Brain pericyte (primary cell): ENCODE measurements around the gene GSG1L.

ENCODE experiments used
- DNase-seq: peaks from one replicate; pipeline ENCODE4 v3.0.0-alpha.2; 2012; ENCODE audit warnings: low read depth, low spot score

GSG1L gene

DNA sequence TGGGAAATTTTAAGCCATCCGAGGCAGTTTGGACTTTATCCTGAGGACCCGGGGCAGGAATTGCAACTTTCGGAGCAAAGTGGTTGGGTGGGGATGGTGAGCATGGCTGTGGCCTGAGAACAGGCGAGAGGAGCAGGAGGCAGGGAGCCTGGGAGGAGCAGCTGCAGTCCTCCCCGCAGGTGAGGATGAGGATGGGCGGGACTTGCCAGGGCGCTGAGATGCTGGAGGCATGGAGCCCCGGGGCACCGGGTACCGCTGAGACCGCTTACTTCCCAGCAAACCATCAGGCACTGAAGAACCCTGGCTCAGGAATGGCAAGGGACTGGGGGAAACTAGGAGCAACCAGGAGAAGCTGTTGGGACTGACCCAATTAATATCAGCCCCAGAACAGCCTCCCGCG is 210.8 kb downstream of the GSG1L start:
- DNase-seq: no peak

- DNase-seq: no peak
Observed at GRCh38 chr16:27852116-27852515, 211.4 kb downstream of the GSG1L start.

GRCh38 chr16:27851586-27851985 is 211.9 kb downstream of the GSG1L start:
- no peak for DNase-seq

DNA sequence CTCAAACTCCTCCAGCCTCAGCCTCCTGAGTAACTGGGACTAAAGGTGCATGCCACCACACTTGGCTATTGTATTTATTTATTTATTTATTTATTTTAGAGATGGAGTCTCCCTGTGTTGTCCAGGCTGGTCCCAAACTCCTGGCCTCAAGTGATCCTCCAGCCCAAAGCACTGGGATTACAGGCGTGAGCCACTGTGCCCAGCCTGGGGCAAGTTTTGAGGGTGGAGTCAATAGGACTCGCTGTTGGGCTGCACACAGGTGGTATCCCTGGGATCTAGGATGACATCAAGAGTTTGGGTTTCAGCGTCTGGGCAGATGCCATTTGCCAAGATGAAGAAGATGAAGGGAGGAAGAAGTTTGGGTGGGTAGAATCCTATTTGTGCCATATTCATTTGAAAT is 213.9 kb downstream of the GSG1L start:
- DNase-seq: no peak

DNA sequence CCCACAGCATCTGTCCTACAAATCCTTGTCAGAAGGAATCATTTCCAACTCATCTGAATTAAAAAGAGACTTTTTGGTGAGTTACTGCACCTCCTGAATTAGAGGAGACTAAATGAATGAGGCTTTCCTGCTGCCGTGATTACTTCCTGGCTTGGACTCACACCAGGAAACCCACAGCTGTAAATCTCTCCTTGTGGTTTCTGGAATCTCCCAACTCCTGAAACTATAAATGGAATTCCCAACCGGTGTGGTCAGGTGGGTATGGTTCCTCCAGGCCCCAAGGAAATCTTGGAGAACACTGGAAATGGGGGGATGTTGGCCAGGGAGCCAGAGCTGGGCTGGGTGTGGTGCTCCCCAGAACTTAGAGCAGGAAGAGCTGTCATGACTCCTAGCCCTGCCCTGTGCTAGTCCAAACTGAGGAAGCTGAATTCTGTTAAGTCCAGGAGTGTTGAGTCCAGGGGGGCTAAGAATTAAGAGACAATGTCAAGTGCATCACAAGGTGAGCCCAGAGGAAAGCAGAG is 216.4 kb downstream of the GSG1L start:
- no peak for DNase-seq

DNA sequence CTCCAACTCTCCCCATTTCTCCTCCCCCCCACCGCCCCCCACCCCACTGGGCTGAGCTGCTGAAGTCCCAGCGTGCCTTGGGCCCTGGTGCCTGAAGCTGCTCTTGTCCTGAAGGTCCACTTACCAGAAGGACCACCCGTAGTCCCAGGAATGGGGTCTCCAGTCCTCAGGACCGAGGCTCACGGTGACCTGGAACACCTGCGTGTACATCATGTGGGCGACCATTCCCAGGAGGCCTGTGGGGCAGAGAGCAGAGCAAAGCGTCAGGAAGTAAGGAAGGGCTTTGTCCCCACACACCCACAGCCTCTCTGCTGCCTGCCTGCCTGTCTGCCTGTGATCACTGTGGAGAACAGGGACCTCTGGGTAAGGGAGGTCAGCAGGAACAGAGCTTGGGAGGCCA is 218.7 kb downstream of the GSG1L start:
- no peak for DNase-seq

DNA sequence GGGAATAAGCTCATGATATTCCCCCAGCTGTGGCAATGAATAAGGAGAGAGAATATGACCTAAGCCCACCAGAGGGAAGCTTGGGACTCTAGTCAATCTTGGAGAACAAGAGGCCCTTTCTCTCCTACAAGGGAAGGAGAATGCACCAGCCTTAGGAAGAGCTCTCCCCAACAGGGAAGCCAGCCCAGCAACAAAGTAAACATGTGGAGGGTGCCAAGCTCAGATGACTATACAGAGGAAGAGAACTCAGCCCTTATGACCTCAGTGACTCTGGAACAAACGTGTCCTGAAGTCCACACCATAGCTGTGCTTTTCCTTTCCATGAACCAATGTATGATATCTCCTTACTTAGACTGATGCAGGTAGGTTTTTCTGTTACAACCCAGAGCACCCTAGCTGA is 219.7 kb downstream of the GSG1L start:
- DNase-seq: no peak

- no peak for DNase-seq
Observed at GRCh38 chr16:27841911-27842310, 221.6 kb downstream of the GSG1L start.

DNA sequence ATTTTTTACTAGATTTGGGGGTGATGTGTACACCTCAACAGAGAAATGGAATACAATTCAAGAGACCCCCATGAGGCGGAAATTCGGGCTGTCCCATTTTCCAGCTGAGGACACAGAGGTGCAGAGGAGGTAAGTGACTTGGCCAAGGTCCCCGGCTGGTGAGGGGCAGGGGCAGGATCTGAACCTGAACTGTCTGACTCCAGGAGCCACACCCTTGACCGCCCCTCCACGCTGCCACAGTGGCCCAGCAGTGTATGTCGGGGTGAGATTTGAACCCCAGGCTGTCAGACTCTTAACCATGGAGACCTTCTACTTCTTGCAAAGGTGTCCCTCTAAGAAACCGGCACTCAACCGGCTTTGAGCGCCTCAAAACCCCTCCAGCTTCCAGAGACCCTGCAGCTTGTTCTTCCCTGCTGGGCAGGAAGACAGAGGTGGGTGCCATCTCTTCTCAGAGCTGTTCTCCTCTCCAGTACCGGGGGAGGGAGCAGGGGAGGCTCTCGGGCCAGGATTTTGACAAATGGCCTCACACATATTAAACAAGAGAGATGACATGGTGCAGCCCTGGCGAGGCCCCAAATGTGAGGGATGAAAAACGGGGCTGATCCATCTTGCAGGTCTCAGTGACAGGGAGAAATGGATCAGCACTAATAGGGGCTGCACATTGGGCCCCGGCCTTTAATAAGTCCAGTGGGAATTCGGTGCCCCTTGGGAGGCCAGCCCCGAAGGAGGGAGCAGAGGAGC is 222.3 kb downstream of the GSG1L start:
- no peak for DNase-seq

- no peak for DNase-seq
Observed at GRCh38 chr16:27840311-27841060, 223.0 kb downstream of the GSG1L start.

GRCh38 chr16:27839419-27839818 is 224.1 kb downstream of the GSG1L start:
- no peak for DNase-seq

DNA sequence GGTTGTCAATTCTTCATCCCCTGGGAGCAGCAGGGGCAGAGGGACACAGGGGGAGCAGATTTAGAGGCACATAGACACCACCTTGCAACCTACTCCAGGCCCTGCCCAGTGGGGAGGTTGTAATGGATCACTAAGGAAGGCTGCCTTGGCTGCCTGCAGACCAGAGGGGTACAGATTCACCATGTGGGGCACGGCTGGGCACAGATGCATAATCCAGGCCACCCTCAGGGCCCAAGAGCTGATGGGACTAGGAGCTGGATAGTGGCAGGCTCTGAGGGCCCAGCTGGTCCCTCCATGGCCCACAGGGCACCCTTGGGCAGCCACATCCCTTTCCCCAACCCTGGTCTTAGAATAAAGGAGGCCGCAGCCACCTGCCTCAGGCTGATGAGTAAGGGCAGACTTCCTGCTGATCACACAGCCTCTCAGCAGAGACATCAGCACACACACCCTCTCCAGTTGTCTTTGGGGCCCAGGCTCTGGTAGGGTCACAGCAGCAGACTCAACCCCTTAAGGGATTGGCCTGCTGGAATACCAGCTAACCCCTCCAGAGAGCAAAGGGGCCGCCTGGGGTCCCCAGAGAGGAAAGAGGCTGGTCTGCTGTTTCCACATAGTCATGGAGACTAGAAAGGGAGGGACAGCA is 224.9 kb downstream of the GSG1L start:
- no peak for DNase-seq

DNA sequence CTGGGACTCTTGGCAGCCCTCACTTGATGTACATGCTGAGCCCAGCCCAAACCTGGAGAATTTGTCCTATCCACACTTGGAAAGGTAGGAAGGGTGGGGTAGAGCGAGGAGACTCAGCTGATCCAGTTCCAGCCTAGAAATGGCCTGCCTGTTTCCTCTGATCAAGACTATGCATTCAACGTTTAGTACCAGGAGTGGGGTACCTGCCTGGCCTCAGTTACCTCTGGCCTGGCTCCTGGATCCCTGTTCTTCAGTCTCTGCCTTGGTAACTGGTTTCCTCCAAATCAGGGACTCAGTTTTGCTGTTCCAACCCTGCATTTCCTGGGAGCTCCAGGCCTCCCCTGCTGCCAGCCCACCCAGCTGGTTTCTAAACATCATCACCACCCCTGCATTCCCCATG is 233.5 kb downstream of the GSG1L start:
- no peak for DNase-seq

GRCh38 chr16:27828671-27829070 is 234.8 kb downstream of the GSG1L start:
- no peak for DNase-seq

- DNase-seq: no peak
Observed at GRCh38 chr16:27827765-27828164, 235.7 kb downstream of the GSG1L start.

DNA sequence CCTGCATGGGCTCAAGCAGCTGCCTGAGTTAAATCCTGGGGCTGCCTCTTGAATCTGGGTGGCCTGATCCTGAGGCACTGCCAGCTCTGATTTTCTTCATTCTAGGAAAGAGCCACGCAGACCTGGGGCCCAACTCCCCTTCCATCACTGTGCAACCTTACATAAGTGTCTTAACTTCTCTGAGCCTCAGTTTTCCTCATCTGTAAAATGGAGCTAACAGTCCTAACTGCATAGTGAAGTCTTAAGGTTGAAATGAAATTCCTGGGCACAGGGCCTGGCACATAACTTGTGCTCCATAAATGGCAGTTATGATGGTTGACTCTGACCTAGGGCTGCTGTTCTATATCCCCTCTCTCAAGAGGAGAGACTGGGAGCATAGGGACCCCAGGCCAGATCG is 236.6 kb downstream of the GSG1L start:
- DNase-seq: no peak

- no peak for DNase-seq
Observed at GRCh38 chr16:27826081-27826892, 237.2 kb downstream of the GSG1L start.

- no peak for DNase-seq
Observed at GRCh38 chr16:27824786-27825185, 238.7 kb downstream of the GSG1L start.

- no peak for DNase-seq
Observed at GRCh38 chr16:27824006-27824405, 239.5 kb downstream of the GSG1L start.

DNA sequence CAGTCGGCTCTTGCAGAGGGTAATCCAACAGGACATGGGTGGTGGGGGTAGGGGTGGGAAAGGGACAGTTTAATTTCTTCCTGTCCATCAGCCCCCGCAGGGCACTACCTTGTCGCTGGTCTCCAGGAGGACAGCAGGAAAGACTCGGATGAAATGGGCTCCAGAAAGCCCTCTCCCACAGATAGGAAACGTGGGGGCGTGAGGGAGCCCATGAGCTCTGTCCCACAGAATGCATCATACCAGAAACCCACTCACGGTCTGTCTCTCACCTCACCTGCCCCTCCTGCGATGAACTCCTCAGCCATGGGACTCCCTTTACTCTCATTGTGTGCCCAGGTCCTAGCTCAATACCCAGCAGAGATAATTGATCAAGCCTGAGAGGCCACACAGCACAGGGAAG is 240.1 kb downstream of the GSG1L start:
- no peak for DNase-seq

- DNase-seq: no peak
Observed at GRCh38 chr16:27822996-27823395, 240.5 kb downstream of the GSG1L start.

DNA sequence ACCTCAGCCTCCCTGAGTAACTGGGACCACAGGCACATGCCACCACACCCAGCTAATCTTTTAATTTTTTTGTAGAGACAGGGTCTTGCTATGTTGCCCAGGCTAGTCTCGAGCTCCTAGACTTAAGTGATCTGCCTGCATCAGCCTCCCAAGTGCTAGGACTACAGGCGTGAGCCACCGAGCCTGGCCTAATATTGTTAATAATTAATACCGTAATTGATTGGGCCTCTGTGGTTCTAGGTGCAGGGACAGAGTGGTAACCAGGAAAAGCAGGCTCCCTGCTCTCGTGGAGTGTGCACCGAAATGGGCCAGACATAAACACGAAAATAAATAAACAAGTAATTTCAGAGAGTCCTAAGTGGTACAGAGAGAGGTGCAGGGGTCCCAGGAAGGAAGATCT is 241.0 kb downstream of the GSG1L start:
- no peak for DNase-seq
